Naive thymus-derived CD4-positive, alpha-beta T cell (primary cell): ENCODE data around the gene PDGFRB. TPM values are rescaled to one million over a fixed set of nuclear protein-coding genes. Genes with fewer than 3 reads are reported as not detected.
A peak's percentile ranks its signal among the peaks of the same experiment; 100 is the strongest.

Source experiments
- ATAC-seq: fragments of 150-1000 bp; cut with Tn5 transposase; 2 replicates; pipeline ENCODE4 v1.10.0; 2021; ENCODE audit warnings: mild to moderate bottlenecking, moderate library complexity
- CTCF ChIA-PET: fragments of 350-600 bp; sonication (Branson Sonifier 250); formaldehyde crosslinking; loops from one replicate; lab custom pipeline; 2021; ENCODE audit warnings: antibody characterized with exemption; lab: Charles Lee
- POLR2A ChIA-PET: fragments of 350-600 bp; sonication (Branson Sonifier 250); formaldehyde crosslinking; loops from one replicate; lab custom pipeline; 2021; ENCODE audit warnings: antibody characterized with exemption, inconsistent platforms; lab: Charles Lee
- DNase-seq, 9 donors: peaks; one replicate each; pipeline versions ENCODE4 v3.0.0 to v3.0.0-alpha.2; 2020 to 2022; ENCODE audit warnings: mixed read lengths in 1 of 9
- H3K27ac ChIP-seq: one replicate; pipeline ENCODE4 v1.7.0; 2013; ENCODE audit warnings: mild to moderate bottlenecking, low read depth, low read length, moderate library complexity
- H3K27me3 ChIP-seq, 2 donors: one replicate each; pipeline ENCODE4 v1.7.0; 2013; ENCODE audit warnings: low read length in 2 of 2, mild to moderate bottlenecking in 2 of 2, moderate library complexity in 2 of 2; ENCODE audit not compliant: control insufficient read depth in 2 of 2, insufficient read depth in 2 of 2
- H3K36me3 ChIP-seq, 3 experiments: 1 replicate in 2 of 3; 2 replicates in 1 of 3; pipeline ENCODE4 v1.7.0; 2013; ENCODE audit warnings: low read length in 3 of 3, mild to moderate bottlenecking in 3 of 3, moderate library complexity in 1 of 3; ENCODE audit not compliant: insufficient read depth in 3 of 3, control insufficient read depth in 2 of 3
- H3K4me1 ChIP-seq, 2 donors: one replicate each; pipeline ENCODE4 v1.7.0; 2013; ENCODE audit warnings: low read length in 2 of 2, mild to moderate bottlenecking in 2 of 2, moderate library complexity in 1 of 2; ENCODE audit not compliant: control insufficient read depth in 2 of 2, insufficient read depth in 2 of 2
- H3K4me3 ChIP-seq: 2 replicates; pipeline ENCODE4 v1.7.0; 2013; ENCODE audit warnings: mild to moderate bottlenecking, low read length
- H3K9me3 ChIP-seq, 3 experiments: 1 replicate in 2 of 3; 2 replicates in 1 of 3; pipeline ENCODE4 v1.7.0; 2013; ENCODE audit warnings: low read length in 3 of 3; ENCODE audit not compliant: control insufficient read depth in 2 of 3
- H3K27ac Mint-ChIP-seq, 9 donors: one replicate each; pipeline ENCODE4 v1.8.0; 2020 to 2022; ENCODE audit warnings: mixed read lengths in 9 of 9, mild to moderate bottlenecking in 8 of 9, moderate library complexity in 5 of 9, inconsistent platforms in 2 of 9
- H3K27me3 Mint-ChIP-seq, 5 donors: one replicate each; pipeline ENCODE4 v1.8.0; 2021 to 2022; ENCODE audit warnings: mixed read lengths in 5 of 5, mild to moderate bottlenecking in 1 of 5
- H3K36me3 Mint-ChIP-seq, 5 donors: one replicate each; pipeline ENCODE4 v1.8.0; 2020 to 2022; ENCODE audit warnings: mixed read lengths in 5 of 5, mild to moderate bottlenecking in 3 of 5, inconsistent platforms in 1 of 5
- H3K4me1 Mint-ChIP-seq, 7 donors: one replicate each; pipeline ENCODE4 v1.8.0; 2020 to 2022; ENCODE audit warnings: mixed read lengths in 7 of 7, mild to moderate bottlenecking in 3 of 7, inconsistent platforms in 1 of 7
- H3K4me3 Mint-ChIP-seq, 10 donors: one replicate each; pipeline ENCODE4 v1.8.0; 2020 to 2022; ENCODE audit warnings: mild to moderate bottlenecking in 10 of 10, mixed read lengths in 10 of 10, moderate library complexity in 6 of 10, inconsistent platforms in 2 of 10
- H3K9me3 Mint-ChIP-seq, 11 donors: one replicate each; pipeline ENCODE4 v1.8.0; 2020 to 2022; ENCODE audit warnings: mixed read lengths in 11 of 11, mild to moderate bottlenecking in 4 of 11, inconsistent platforms in 1 of 11, moderate library complexity in 1 of 11
- intact Hi-C, 2 donors: fragments of 100-400 bp; cut with micrococcal nuclease; formaldehyde crosslinking; loops; one replicate each; pipeline ENCODE4 v1.15.1; 2023
- polyA plus RNA-seq, 2 donors: library from polyadenylated mRNA; unstranded; fragments of 300-500 nt; fragmentation: Illumina TruSeq; gene quantifications; one replicate each; pipeline ENCODE4 v1.2.3, GENCODE V29; 2021
- total RNA-seq, 6 experiments: library from RNA in 5 of 6; stranded (reverse) in 5 of 6; gene quantifications; 1 replicate in 5 of 6; 2 replicates in 1 of 6; pipeline ENCODE4 v1.2.3 and lab custom pipeline; 2021 to 2026

Gene PDGFRB
- total and polyA plus RNA-seq, 7 experiments from 2014 or later: 0.37 to 8.5 (median 2.9) TPM; not detected in 3

DNA sequence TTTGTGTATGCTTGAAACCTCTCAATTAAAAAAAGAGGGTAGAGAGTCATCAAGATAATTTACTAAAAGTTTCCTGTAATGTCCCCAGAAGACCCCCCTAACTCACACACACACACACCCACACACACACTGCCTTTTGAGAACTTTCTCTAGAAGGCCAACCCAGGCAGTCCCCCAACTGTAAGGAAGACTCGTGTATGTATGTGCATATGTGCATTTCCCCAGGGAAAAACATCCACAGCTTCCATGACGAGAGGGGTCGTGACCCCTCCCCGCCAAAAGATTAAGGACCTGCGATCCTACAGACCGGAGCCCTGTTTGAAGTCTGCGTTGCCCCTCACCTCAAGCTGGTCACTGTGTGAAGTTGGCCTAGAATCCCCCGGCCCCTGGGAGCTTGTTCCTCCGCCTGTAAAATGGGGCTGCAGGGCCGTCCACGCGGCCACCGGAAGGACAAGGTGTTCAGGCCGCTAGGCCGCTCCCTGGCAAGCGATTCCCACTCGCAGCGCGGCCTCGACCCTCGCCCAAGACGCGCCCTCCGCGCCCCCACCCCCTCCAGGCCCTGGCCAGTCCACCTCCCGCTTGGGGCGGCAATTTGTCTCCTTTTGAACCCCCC is 10.5 kb upstream of the PDGFRB start:
- ChIA-PET CTCF (no interaction called here), POLR2A (no interaction called here)
- peaks cover 38 to 53% (median 48%) of the 10 kb centered on the region in 5 donors for H3K27me3 Mint-ChIP-seq
- DNase-seq (no peak), ATAC-seq (no peak)
- peaks cover 0 to 3% (median 0%) of the 10 kb centered on the region in 11 donors for H3K9me3 Mint-ChIP-seq
- peaks cover 0 to 2% (median 0%) of the 10 kb centered on the region in 7 donors for H3K4me1 Mint-ChIP-seq
- Histone ChIP-seq H3K36me3 (no peaks in the 10 kb centered on the region), H3K4me1 (no peaks in the 10 kb centered on the region), H3K27me3 (no peaks in the 10 kb centered on the region), H3K27ac (no peak overlapping the region), H3K9me3 (no peaks in the 10 kb centered on the region), H3K4me3 (no peak overlapping the region)
- H3K27ac Mint-ChIP-seq: no peak overlapping the region
- H3K36me3 Mint-ChIP-seq: no peaks in the 10 kb centered on the region
- intact Hi-C loops: no loop called here
- H3K4me3 Mint-ChIP-seq: no peak overlapping the region

DNA sequence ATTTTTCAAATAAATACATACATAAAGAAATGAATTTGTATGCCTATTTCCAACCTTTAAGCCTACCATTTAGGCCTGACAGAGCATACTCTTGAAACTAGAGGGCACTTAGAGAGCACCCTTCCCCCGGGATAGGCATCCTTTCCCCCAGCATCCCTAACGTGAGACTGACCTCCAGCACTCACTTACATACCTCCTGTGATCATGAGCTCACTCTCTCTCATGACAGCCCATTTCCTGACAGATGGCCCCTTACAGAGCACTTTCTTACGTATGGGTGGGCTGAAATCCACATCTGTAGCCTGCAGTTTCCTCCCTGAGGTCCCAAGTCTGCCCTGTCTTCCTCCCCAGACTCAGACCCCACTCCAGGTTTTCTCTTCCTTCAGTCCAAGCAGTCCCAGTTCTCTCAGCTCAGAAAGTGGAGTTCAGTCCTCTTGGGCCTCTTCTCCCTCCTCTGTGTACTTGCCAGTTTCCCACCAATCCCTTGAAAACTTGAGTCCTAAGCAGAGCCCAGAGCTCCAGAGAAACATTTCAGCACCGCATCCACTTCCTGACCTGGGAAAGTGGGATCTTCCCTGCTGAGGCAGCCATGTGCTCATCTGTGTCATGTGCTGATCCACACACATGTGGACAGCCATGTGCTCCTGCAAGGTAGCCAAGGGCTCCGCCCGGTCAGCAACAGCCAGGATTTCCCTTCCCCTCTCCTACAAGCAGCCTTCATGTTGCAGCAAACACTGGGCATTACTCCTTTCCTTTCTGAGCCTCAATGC is 8.8 kb upstream of the PDGFRB start:
- H3K9me3 Mint-ChIP-seq: peaks cover 0 to 3% (median 0%) of the 10 kb centered on the region in 11 donors
- CTCF ChIA-PET: no interaction called here

GRCh38 chr5:150163547-150164059 is 8.0 kb upstream of the PDGFRB start:
- DNase-seq (no peak), ATAC-seq (no peak)
- intact Hi-C loops: no loop called here
- H3K4me1 ChIP-seq: no peaks in the 10 kb centered on the region
- no peak overlapping the region for H3K4me3 ChIP-seq
- Mint-ChIP-seq H3K36me3 (no peaks in the 10 kb centered on the region), H3K27me3 (peaks cover 22 to 34% (median 31%) of the 10 kb centered on the region in 5 donors), H3K27ac (no peak overlapping the region), H3K4me1 (peaks cover 0 to 4% (median 0%) of the 10 kb centered on the region in 7 donors), H3K9me3 (peaks cover 0 to 3% (median 0%) of the 10 kb centered on the region in 11 donors), H3K4me3 (no peak overlapping the region)
- no peaks in the 10 kb centered on the region for H3K27me3 ChIP-seq
- no peak overlapping the region for H3K27ac ChIP-seq
- no peaks in the 10 kb centered on the region for H3K36me3 ChIP-seq
- ChIA-PET POLR2A (no interaction called here), CTCF (interaction anchor here (0.7 kb wide), 1 partner anchor 553 kb away, joined by 5 read pairs; no protein-coding TSS in a partner anchor)
- H3K9me3 ChIP-seq: no peaks in the 10 kb centered on the region

More for the DNA sequence above, 8.8 kb upstream of the PDGFRB start:
- H3K4me3 ChIP-seq: no peak overlapping the region
- no peaks in the 10 kb centered on the region for H3K36me3 Mint-ChIP-seq
- no peaks in the 10 kb centered on the region for H3K36me3 ChIP-seq
- no peak for ATAC-seq
- H3K27ac Mint-ChIP-seq: no peak overlapping the region
- intact Hi-C loops: no loop called here
- no peak overlapping the region for H3K4me3 Mint-ChIP-seq
- H3K4me1 ChIP-seq: no peaks in the 10 kb centered on the region
- peaks cover 28 to 42% (median 36%) of the 10 kb centered on the region in 5 donors for H3K27me3 Mint-ChIP-seq
- no peak for DNase-seq
- no peaks in the 10 kb centered on the region for H3K9me3 ChIP-seq
- no peaks in the 10 kb centered on the region for H3K27me3 ChIP-seq
- POLR2A ChIA-PET: no interaction called here
- H3K4me1 Mint-ChIP-seq: peaks cover 0 to 4% (median 0%) of the 10 kb centered on the region in 7 donors
- H3K27ac ChIP-seq: no peak overlapping the region

DNA sequence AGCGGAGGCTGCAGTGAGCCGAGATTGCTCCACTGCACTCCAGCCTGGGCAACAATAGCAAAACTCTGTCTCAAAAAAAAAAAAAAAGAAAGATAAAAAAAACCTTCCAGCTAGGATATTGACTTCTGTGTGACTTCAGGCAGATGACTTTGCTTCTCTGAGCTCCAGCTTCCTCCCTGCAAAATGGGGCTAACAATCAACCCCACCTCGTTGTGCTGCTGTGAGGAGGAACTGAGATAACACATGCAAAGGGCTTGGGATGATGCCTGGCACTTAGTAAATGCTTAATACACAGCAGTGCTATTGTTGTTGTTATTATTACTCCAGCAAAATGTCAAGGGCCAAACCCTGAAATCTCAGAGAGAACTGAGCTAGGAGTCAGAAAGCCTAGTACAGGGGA is 7.4 kb upstream of the PDGFRB start:
- Histone ChIP-seq H3K27me3 (no peaks in the 10 kb centered on the region), H3K9me3 (no peaks in the 10 kb centered on the region), H3K4me3 (no peak overlapping the region), H3K4me1 (no peaks in the 10 kb centered on the region), H3K27ac (no peak overlapping the region), H3K36me3 (no peaks in the 10 kb centered on the region)
- peaks cover 0 to 3% (median 0%) of the 10 kb centered on the region in 11 donors for H3K9me3 Mint-ChIP-seq
- intact Hi-C loops: no loop called here
- H3K36me3 Mint-ChIP-seq: no peaks in the 10 kb centered on the region
- H3K4me1 Mint-ChIP-seq: peaks cover 0 to 4% (median 0%) of the 10 kb centered on the region in 7 donors
- no peak for ATAC-seq
- POLR2A ChIA-PET: no interaction called here
- CTCF ChIA-PET: interaction anchor here (0.7 to 1.6 kb wide), 2 partner anchors 273 to 552 kb away, joined by 5 to 6 read pairs; no protein-coding TSS in a partner anchor
- H3K4me3 Mint-ChIP-seq: no peak overlapping the region
- no peak overlapping the region for H3K27ac Mint-ChIP-seq
- H3K27me3 Mint-ChIP-seq: peaks cover 17 to 29% (median 27%) of the 10 kb centered on the region in 5 donors
- DNase-seq: no peak

DNA sequence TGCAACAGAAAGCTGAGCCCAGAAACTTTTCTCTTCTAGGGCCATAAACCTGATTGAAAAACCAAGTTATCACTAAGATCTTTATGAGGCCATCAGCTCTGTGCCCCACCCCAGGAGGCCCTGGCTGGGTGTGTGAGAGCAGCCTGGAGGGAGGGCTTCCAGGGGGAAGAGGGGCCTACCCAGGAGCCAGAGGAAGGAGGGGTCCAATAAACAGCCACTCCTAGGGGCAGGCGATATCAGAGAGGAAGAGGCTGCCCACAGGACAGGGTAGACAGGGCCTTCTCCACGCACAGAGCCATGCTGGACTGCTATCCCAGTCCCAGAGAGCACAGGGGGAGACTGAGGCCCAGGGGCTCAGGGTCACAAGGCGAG is 6.5 kb upstream of the PDGFRB start:
- Mint-ChIP-seq H3K4me1 (peaks cover 0 to 4% (median 0%) of the 10 kb centered on the region in 7 donors), H3K27me3 (peaks cover 17 to 28% (median 27%) of the 10 kb centered on the region in 5 donors), H3K36me3 (no peaks in the 10 kb centered on the region), H3K9me3 (peaks cover 0 to 3% (median 0%) of the 10 kb centered on the region in 11 donors), H3K4me3 (no peak overlapping the region), H3K27ac (no peak overlapping the region)
- CTCF ChIA-PET: interaction anchor here (1.6 kb wide), 1 partner anchor 274 kb away, joined by 6 read pairs; no protein-coding TSS in a partner anchor
- Histone ChIP-seq H3K27me3 (no peaks in the 10 kb centered on the region), H3K27ac (no peak overlapping the region), H3K4me1 (no peaks in the 10 kb centered on the region), H3K4me3 (no peak overlapping the region), H3K9me3 (no peaks in the 10 kb centered on the region), H3K36me3 (no peaks in the 10 kb centered on the region)
- DNase-seq: no peak
- POLR2A ChIA-PET: no interaction called here
- intact Hi-C loops: no loop called here
- no peak for ATAC-seq

GRCh38 chr5:150161242-150162141 is 5.8 kb upstream of the PDGFRB start:
- POLR2A ChIA-PET: no interaction called here
- Histone ChIP-seq H3K4me1 (no peaks in the 10 kb centered on the region), H3K27ac (no peak overlapping the region), H3K4me3 (no peak overlapping the region), H3K27me3 (no peaks in the 10 kb centered on the region), H3K36me3 (no peaks in the 10 kb centered on the region), H3K9me3 (no peaks in the 10 kb centered on the region)
- DNase-seq (peak; percentile 35 to 80 (median 60)), ATAC-seq (peak; percentile 82)
- Mint-ChIP-seq H3K9me3 (peaks cover 0 to 3% (median 0%) of the 10 kb centered on the region in 11 donors), H3K27ac (peak overlapping the region in 1 of 9 donors; percentile 16), H3K36me3 (no peaks in the 10 kb centered on the region), H3K4me3 (no peak overlapping the region), H3K4me1 (peaks cover 0 to 4% (median under 1%) of the 10 kb centered on the region in 7 donors), H3K27me3 (peaks cover 19 to 32% (median 30%) of the 10 kb centered on the region in 5 donors)
- CTCF ChIA-PET: interaction anchor here (0.7 to 1.6 kb wide), 2 partner anchors 193 to 274 kb away, joined by 3 to 6 read pairs; no protein-coding TSS in a partner anchor
- intact Hi-C loops: loop anchor here (1.0 kb wide), 3 partner anchors 57 to 275 kb away; no protein-coding TSS in a partner anchor
